ENCODE data around the gene CLIC3.
"Not testable (repeated sequence)": the region's sequence is repeated elsewhere in the genome, so short reads cannot be mapped to it uniquely, and the experiment has no call there.

CLIC3 gene

GRCh38 chr9:137017071-137017470 is 20.7 kb upstream of the CLIC3 start:
- no peak for DNase-seq (ENCODE audit: low spot score)

- no peak for DNase-seq (ENCODE audit: low spot score)
These were observed 20.1 kb upstream of the CLIC3 start for GRCh38 chr9:137016436-137016835.

GRCh38 chr9:137015976-137016375 is 19.6 kb upstream of the CLIC3 start:
- DNase-seq (ENCODE audit: low spot score) = no peak

- DNase-seq (ENCODE audit: low spot score) = no peak
These were observed 19.2 kb upstream of the CLIC3 start for GRCh38 chr9:137015540-137015930.

- no peak for DNase-seq (ENCODE audit: low spot score)
These were observed 18.6 kb upstream of the CLIC3 start for GRCh38 chr9:137014776-137015539.

GRCh38 chr9:137014166-137014565 is 17.8 kb upstream of the CLIC3 start:
- DNase-seq (ENCODE audit: low spot score) = no peak

- no peak for DNase-seq (ENCODE audit: low spot score)
These were observed 17.2 kb upstream of the CLIC3 start for GRCh38 chr9:137013571-137013940.

GRCh38 chr9:137012694-137013570 is 16.6 kb upstream of the CLIC3 start:
- DNase-seq (ENCODE audit: low spot score) = no peak

GRCh38 chr9:137011907-137012675 is 15.7 kb upstream of the CLIC3 start:
- no peak for DNase-seq (ENCODE audit: low spot score)

GRCh38 chr9:137011156-137011555 is 14.8 kb upstream of the CLIC3 start:
- no peak for DNase-seq (ENCODE audit: low spot score)

- DNase-seq (ENCODE audit: low spot score) = no peak
These were observed 13.8 kb upstream of the CLIC3 start for GRCh38 chr9:137009938-137010732.

GRCh38 chr9:137009217-137009616 is 12.8 kb upstream of the CLIC3 start:
- DNase-seq (ENCODE audit: low spot score) = no peak

GRCh38 chr9:137008312-137008711 is 11.9 kb upstream of the CLIC3 start:
- DNase-seq (ENCODE audit: low spot score) = no peak

GRCh38 chr9:137007816-137008270 is 11.5 kb upstream of the CLIC3 start:
- DNase-seq (ENCODE audit: low spot score) = no peak

- no peak for DNase-seq (ENCODE audit: low spot score)
These were observed 10.9 kb upstream of the CLIC3 start for GRCh38 chr9:137007108-137007815.

- no peak for DNase-seq (ENCODE audit: low spot score)
These were observed 10.0 kb upstream of the CLIC3 start for GRCh38 chr9:137006116-137007003.

GRCh38 chr9:137004285-137004684 is 7.9 kb upstream of the CLIC3 start:
- not testable (repeated sequence) for DNase-seq (ENCODE audit: low spot score)

- DNase-seq (ENCODE audit: low spot score) = no peak
These were observed 6.3 kb upstream of the CLIC3 start for GRCh38 chr9:137002646-137003041.

- DNase-seq (ENCODE audit: low spot score) = no peak
These were observed 5.7 kb upstream of the CLIC3 start for GRCh38 chr9:137001857-137002645.

Data from germinal center (tissue), 1 donor.